ENCODE measurements around the gene TTR.

TTR gene

GRCh38 chr18:31591628-31592027 is at the start of gene TTR:
TSS of gene TTR (plus strand) at chr18:31591877. CDS start at chr18:31591903, 26 bp downstream.
- in situ Hi-C loops (cut with MboI; ENCODE audit: low sequenced_read_pairs) = no loop called here

GRCh38 chr18:31546476-31546875 is 45.2 kb upstream of the TTR start:
- in situ Hi-C loops (cut with MboI; ENCODE audit: low sequenced_read_pairs) = no loop called here

GRCh38 chr18:31548853-31549252 is 42.8 kb upstream of the TTR start:
- in situ Hi-C loops (cut with MboI; ENCODE audit: low sequenced_read_pairs) = no loop called here

GRCh38 chr18:31549416-31549815 is 42.3 kb upstream of the TTR start:
- in situ Hi-C loops (cut with MboI; ENCODE audit: low sequenced_read_pairs) = no loop called here

- in situ Hi-C loops (cut with MboI; ENCODE audit: low sequenced_read_pairs) = loop anchor here (25.0 kb wide), 1 partner anchor 410 kb away; no protein-coding TSS in a partner anchor
These were observed 39.8 kb upstream of the TTR start for GRCh38 chr18:31551883-31552282.

- in situ Hi-C loops (cut with MboI; ENCODE audit: low sequenced_read_pairs) = loop anchor here (25.0 kb wide), 1 partner anchor 409 kb away; no protein-coding TSS in a partner anchor
These were observed 37.9 kb upstream of the TTR start for GRCh38 chr18:31553800-31554199.

GRCh38 chr18:31554776-31555175 is 36.9 kb upstream of the TTR start:
- in situ Hi-C loops (cut with MboI; ENCODE audit: low sequenced_read_pairs) = loop anchor here (25.0 kb wide), 1 partner anchor 408 kb away; no protein-coding TSS in a partner anchor

- in situ Hi-C loops (cut with MboI; ENCODE audit: low sequenced_read_pairs) = loop anchor here (25.0 kb wide), 1 partner anchor 406 kb away; no protein-coding TSS in a partner anchor
These were observed 35.5 kb upstream of the TTR start for GRCh38 chr18:31555971-31556747.

GRCh38 chr18:31557446-31557845 is 34.2 kb upstream of the TTR start:
- in situ Hi-C loops (cut with MboI; ENCODE audit: low sequenced_read_pairs) = loop anchor here (25.0 kb wide), 1 partner anchor 405 kb away; no protein-coding TSS in a partner anchor

- in situ Hi-C loops (cut with MboI; ENCODE audit: low sequenced_read_pairs) = loop anchor here (25.0 kb wide), 1 partner anchor 404 kb away; no protein-coding TSS in a partner anchor
These were observed 33.1 kb upstream of the TTR start for GRCh38 chr18:31558567-31558966.

GRCh38 chr18:31562726-31563125 is 29.0 kb upstream of the TTR start:
- in situ Hi-C loops (cut with MboI; ENCODE audit: low sequenced_read_pairs) = loop anchor here (25.0 kb wide), 1 partner anchor 400 kb away; no protein-coding TSS in a partner anchor

GRCh38 chr18:31563778-31564177 is 27.9 kb upstream of the TTR start:
- in situ Hi-C loops (cut with MboI; ENCODE audit: low sequenced_read_pairs) = loop anchor here (25.0 kb wide), 1 partner anchor 399 kb away; no protein-coding TSS in a partner anchor

- in situ Hi-C loops (cut with MboI; ENCODE audit: low sequenced_read_pairs) = loop anchor here (25.0 kb wide), 1 partner anchor 397 kb away; no protein-coding TSS in a partner anchor
These were observed 26.3 kb upstream of the TTR start for GRCh38 chr18:31565345-31565744.

GRCh38 chr18:31565782-31566512 is 25.7 kb upstream of the TTR start:
- in situ Hi-C loops (cut with MboI; ENCODE audit: low sequenced_read_pairs) = loop anchor here (25.0 kb wide), 1 partner anchor 396 kb away; no protein-coding TSS in a partner anchor

GRCh38 chr18:31566576-31567306 is 24.9 kb upstream of the TTR start:
- in situ Hi-C loops (cut with MboI; ENCODE audit: low sequenced_read_pairs) = loop anchor here (25.0 kb wide), 1 partner anchor 396 kb away; no protein-coding TSS in a partner anchor

GRCh38 chr18:31572368-31572767 is 19.3 kb upstream of the TTR start:
- in situ Hi-C loops (cut with MboI; ENCODE audit: low sequenced_read_pairs) = loop anchor here (25.0 kb wide), 1 partner anchor 390 kb away; no protein-coding TSS in a partner anchor

GRCh38 chr18:31573051-31573450 is 18.6 kb upstream of the TTR start:
- in situ Hi-C loops (cut with MboI; ENCODE audit: low sequenced_read_pairs) = loop anchor here (25.0 kb wide), 1 partner anchor 389 kb away; no protein-coding TSS in a partner anchor

- in situ Hi-C loops (cut with MboI; ENCODE audit: low sequenced_read_pairs) = loop anchor here (25.0 kb wide), 1 partner anchor 388 kb away; no protein-coding TSS in a partner anchor
These were observed 17.3 kb upstream of the TTR start for GRCh38 chr18:31574359-31574758.

- in situ Hi-C loops (cut with MboI; ENCODE audit: low sequenced_read_pairs) = no loop called here
These were observed 16.0 kb upstream of the TTR start for GRCh38 chr18:31575515-31576257.

- in situ Hi-C loops (cut with MboI; ENCODE audit: low sequenced_read_pairs) = no loop called here
These were observed 15.0 kb upstream of the TTR start for GRCh38 chr18:31576670-31577069.

All from HL-60/S4 (cell line).